SK-MEL-5 (cell line): ENCODE results near the gene MINDY2. TPM values are rescaled to one million over a fixed set of nuclear protein-coding genes. Genes with fewer than 3 reads are reported as not detected.
"Not testable (repeated sequence)": the region's sequence is repeated elsewhere in the genome, so short reads cannot be mapped to it uniquely, and the experiment has no call there.

ENCODE experiments used
- DNase-seq: peaks from one replicate; pipeline ENCODE4 v3.0.0-alpha.2; 2016; ENCODE audit warnings: low read depth, low spot score
- in situ Hi-C: cut with HindIII; loops from 2 replicates; pipeline ENCODE4 v1.10.0; 2016; ENCODE audit warnings: low sequenced_read_pairs, high pct_unique_total_duplicates, low pct_unique_long_range_greater_than_20kb
- total RNA-seq: library from RNA; depleted of rRNA; stranded (reverse); fragments of >200 nt; shearing (Covaris generic); gene quantifications from 2 replicates; pipeline ENCODE4 v1.2.3, GENCODE V29; 2014

Gene MINDY2
- total RNA-seq, 1 experiment from 2014 or later = 10.9 TPM

- in situ Hi-C loops = no loop called here
- no peak for DNase-seq
Measured at GRCh38 chr15:58775402-58775801, 4.3 kb downstream of the MINDY2 start.

- in situ Hi-C loops = no loop called here
- DNase-seq = no peak
Measured at GRCh38 chr15:58777107-58777506, 6.0 kb downstream of the MINDY2 start.

- DNase-seq = no peak
- in situ Hi-C loops = no loop called here
Measured at GRCh38 chr15:58779554-58779953, 8.5 kb downstream of the MINDY2 start.

- no peak for DNase-seq
- in situ Hi-C loops = no loop called here
Measured at GRCh38 chr15:58785355-58785754, 14.3 kb downstream of the MINDY2 start.

- in situ Hi-C loops = no loop called here
- no peak for DNase-seq
Measured at GRCh38 chr15:58788056-58788710, 17.1 kb downstream of the MINDY2 start.

GRCh38 chr15:58793862-58794261, 22.8 kb downstream of the MINDY2 start:
- in situ Hi-C loops = no loop called here
- DNase-seq = no peak

- peak; percentile 28 for DNase-seq
- in situ Hi-C loops = no loop called here
Measured at GRCh38 chr15:58795825-58796224, 24.7 kb downstream of the MINDY2 start.

GRCh38 chr15:58797505-58797904, 26.4 kb downstream of the MINDY2 start:
- in situ Hi-C loops = no loop called here
- DNase-seq = no peak

- no peak for DNase-seq
- in situ Hi-C loops = no loop called here
Measured at GRCh38 chr15:58805095-58805494, 34.0 kb downstream of the MINDY2 start.

GRCh38 chr15:58823267-58823666, 52.2 kb downstream of the MINDY2 start:
- DNase-seq, in situ Hi-C loops: not testable (repeated sequence)

GRCh38 chr15:58830556-58830955, 59.5 kb downstream of the MINDY2 start:
- in situ Hi-C loops = no loop called here
- DNase-seq = peak; percentile 23

- in situ Hi-C loops, DNase-seq: not testable (repeated sequence)
Measured at GRCh38 chr15:58833681-58834426, 62.8 kb downstream of the MINDY2 start.

- peak; percentile 59 for DNase-seq
- in situ Hi-C loops = no loop called here
Measured at GRCh38 chr15:58839485-58839884, 68.4 kb downstream of the MINDY2 start.

GRCh38 chr15:58840048-58840447, 68.9 kb downstream of the MINDY2 start:
- no peak for DNase-seq
- in situ Hi-C loops = no loop called here

GRCh38 chr15:58842713-58843396, 71.8 kb downstream of the MINDY2 start:
- no peak for DNase-seq
- in situ Hi-C loops = no loop called here

- in situ Hi-C loops, DNase-seq: not testable (repeated sequence)
Measured at GRCh38 chr15:58851205-58851604, 80.1 kb downstream of the MINDY2 start.

- in situ Hi-C loops = no loop called here
- peak; percentile 61 for DNase-seq
Measured at GRCh38 chr15:58852347-58852746, 81.2 kb downstream of the MINDY2 start.

- peak; percentile 92 for DNase-seq
- in situ Hi-C loops = no loop called here
Measured at GRCh38 chr15:58854593-58854992, 83.5 kb downstream of the MINDY2 start.

- in situ Hi-C loops = no loop called here
- no peak for DNase-seq
Measured at GRCh38 chr15:58856086-58856485, 85.0 kb downstream of the MINDY2 start.
